Activated CD4-positive, alpha-beta T cell treated with anti-CD3 and anti-CD28 coated beads for 24 hours (primary cell): ENCODE measurements around the gene CASD1.

Source experiments
- DNase-seq, 2 donors: peaks; one replicate each; pipeline ENCODE4 v3.0.0-alpha.2; 2020; ENCODE audit warnings: low read depth in 2 of 2

Gene CASD1

GRCh38 chr7:94512735-94513564 lies 3.3 kb downstream of the CASD1 start:
- DNase-seq: no peak

GRCh38 chr7:94513565-94513860 lies 3.9 kb downstream of the CASD1 start:
- no peak for DNase-seq

GRCh38 chr7:94514140-94514889 lies 4.7 kb downstream of the CASD1 start:
- DNase-seq: no peak

- DNase-seq: no peak
Measured at GRCh38 chr7:94514917-94515316, 5.3 kb downstream of the CASD1 start.

- DNase-seq: no peak
Measured at GRCh38 chr7:94525923-94526322, 16.3 kb downstream of the CASD1 start.

- no peak for DNase-seq
Measured at GRCh38 chr7:94529516-94529915, 19.9 kb downstream of the CASD1 start.

- no peak for DNase-seq
Measured at GRCh38 chr7:94530109-94530508, 20.5 kb downstream of the CASD1 start.

GRCh38 chr7:94532676-94533075 lies 23.1 kb downstream of the CASD1 start:
- no peak for DNase-seq

- DNase-seq: no peak
Measured at GRCh38 chr7:94540428-94540827, 30.8 kb downstream of the CASD1 start.

GRCh38 chr7:94547126-94547525 lies 37.5 kb downstream of the CASD1 start:
- no peak for DNase-seq

GRCh38 chr7:94556028-94556427 lies 46.4 kb downstream of the CASD1 start:
- DNase-seq: no peak

GRCh38 chr7:94557215-94557614 lies 47.6 kb downstream of the CASD1 start:
- DNase-seq: no peak

- no peak for DNase-seq
Measured at GRCh38 chr7:94559972-94560371, 50.4 kb downstream of the CASD1 start.

- DNase-seq: no peak
Measured at GRCh38 chr7:94561841-94562514, 52.4 kb downstream of the CASD1 start.

GRCh38 chr7:94562525-94562924 lies 52.9 kb downstream of the CASD1 start:
- DNase-seq: no peak

GRCh38 chr7:94565247-94565894 lies 55.8 kb downstream of the CASD1 start:
- DNase-seq: no peak

GRCh38 chr7:94567396-94567795 lies 57.8 kb downstream of the CASD1 start:
- DNase-seq: no peak

GRCh38 chr7:94571816-94572215 lies 62.2 kb downstream of the CASD1 start:
- no peak for DNase-seq

GRCh38 chr7:94575646-94576045 lies 66.0 kb downstream of the CASD1 start:
- no peak for DNase-seq

- no peak for DNase-seq
Measured at GRCh38 chr7:94576316-94576715, 66.7 kb downstream of the CASD1 start.

- no peak for DNase-seq
Measured at GRCh38 chr7:94577357-94577756, 67.7 kb downstream of the CASD1 start.

- DNase-seq: no peak
Measured at GRCh38 chr7:94578614-94579013, 69.0 kb downstream of the CASD1 start.
